GM12878 (cell line): Measurements from ENCODE around the gene PKD1. TPM values are rescaled to one million over a fixed set of nuclear protein-coding genes. Genes with fewer than 3 reads are reported as not detected.

Experiments
- BCLAF1 ChIP-seq: fragments of 450-650 bp; IDR thresholded peaks from 2 replicates; pipeline ENCODE4 v1.6.1; 2017; ENCODE audit warnings: antibody characterized with exemption, mild to moderate bottlenecking, moderate library complexity
- E2F8 ChIP-seq: fragments of 450-650 bp; IDR thresholded peaks from 2 replicates; pipeline ENCODE4 v1.6.1; 2018; ENCODE audit warnings: mild to moderate bottlenecking, low read depth, moderate library complexity; ENCODE audit not compliant: partially characterized antibody
- ESRRA ChIP-seq: IDR thresholded peaks from 2 replicates; pipeline ENCODE4 v1.6.1; 2012; ENCODE audit warnings: mild to moderate bottlenecking, low read length, improper control_type of control experiment
- ETV6 ChIP-seq, 2 experiments: fragments of 450-650 bp in 1 of 2; IDR thresholded peaks in 1 of 2; conservative IDR thresholded peaks in 1 of 2; 2 replicates each; pipeline ENCODE4 v1.6.1; 2014; ENCODE audit warnings: antibody characterized with exemption in 1 of 2, borderline replicate concordance in 1 of 2, low read depth in 1 of 2, mild to moderate bottlenecking in 1 of 2, moderate library complexity in 1 of 2
- HDGF ChIP-seq: fragments of 450-650 bp; IDR thresholded peaks from 2 replicates; pipeline ENCODE4 v1.6.1; 2016; ENCODE audit warnings: antibody characterized with exemption
- MLLT1 ChIP-seq: fragments of 450-650 bp; IDR thresholded peaks from 2 replicates; pipeline ENCODE4 v1.6.1; 2016; ENCODE audit warnings: mild to moderate bottlenecking
- NR2F1 ChIP-seq: fragments of 450-650 bp; conservative IDR thresholded peaks from 2 replicates; pipeline ENCODE4 v1.6.1; 2017; ENCODE audit warnings: mild to moderate bottlenecking
- POLR2A ChIP-seq: IDR thresholded peaks from 2 replicates; pipeline ENCODE4 v1.6.1; 2011; ENCODE audit warnings: low read depth, mild to moderate bottlenecking, low read length
- RB1 ChIP-seq: fragments of 450-650 bp; formaldehyde crosslinking; IDR thresholded peaks from 2 replicates; pipeline ENCODE4 v1.6.1; 2017; ENCODE audit warnings: mild to moderate bottlenecking, borderline replicate concordance
- SIX5 ChIP-seq: IDR thresholded peaks from 2 replicates; pipeline ENCODE4 v1.6.1; 2011; ENCODE audit warnings: mild to moderate bottlenecking, low read depth, low read length, moderate library complexity; ENCODE audit not compliant: severe bottlenecking
- SKIL ChIP-seq: fragments of 450-650 bp; IDR thresholded peaks from 2 replicates; pipeline ENCODE4 v1.6.1; 2017; ENCODE audit warnings: mild to moderate bottlenecking, low read depth, inconsistent platforms; ENCODE audit not compliant: poor library complexity, severe bottlenecking
- SMAD1 ChIP-seq: fragments of 450-650 bp; IDR thresholded peaks from 2 replicates; pipeline ENCODE4 v1.6.1; 2018; ENCODE audit warnings: mild to moderate bottlenecking, low read depth; ENCODE audit not compliant: partially characterized antibody
- SREBF1 ChIP-seq: IDR thresholded peaks from 2 replicates; pipeline ENCODE4 v1.6.1; 2012; ENCODE audit warnings: mild to moderate bottlenecking, low read length
- STAT3 ChIP-seq: IDR thresholded peaks from 2 replicates; pipeline ENCODE4 v1.6.1; 2011; ENCODE audit warnings: low read depth, low read length, improper control_type of control experiment
- TBL1XR1 ChIP-seq: IDR thresholded peaks from 2 replicates; pipeline ENCODE4 v1.6.1; 2012; ENCODE audit warnings: low read depth, low read length, improper control_type of control experiment
- polyA plus RNA-seq, 11 experiments: library from polyadenylated mRNA; depleted of rRNA in 4 of 11; unstranded in 6 of 11; stranded (reverse) in 5 of 11; fragments of >200 nt; fragmentation: Nextera tagmentation in 4 of 11; fragmentation: Illumina TruSeq in 1 of 11; extraction: Ambion mirVana in 4 of 11; extraction: Trizol in 1 of 11; gene quantifications; 1 replicate in 1 of 11; 2 replicates in 10 of 11; pipeline versions ENCODE4 v1.2.1 to v1.2.3, GENCODE V29; 2011 to 2016; ENCODE audit warnings: inconsistent platforms in 2 of 11, missing spikeins in 2 of 11, low read depth in 1 of 11
- total RNA-seq, 4 experiments: library from RNA; depleted of rRNA in 3 of 4; stranded (reverse); fragments of >200 nt in 3 of 4; fragmentation: Illumina TruSeq in 1 of 4; extraction: Trizol in 1 of 4; gene quantifications; 2 replicates each; pipeline versions ENCODE4 v1.2.1 to v1.2.3, GENCODE V29; 2013 to 2021
- TF ChIP-seq, protein P1 (sequence below): fragments of 450-650 bp; IDR thresholded peaks from 2 replicates; pipeline ENCODE4 v1.6.1; 2016; ENCODE audit warnings: mild to moderate bottlenecking
- TF ChIP-seq, protein P2 (sequence below): IDR thresholded peaks from 2 replicates; pipeline ENCODE4 v1.6.1; 2012; ENCODE audit warnings: low read depth, low read length, improper control_type of control experiment

Gene PKD1
- total and polyA plus RNA-seq, 10 of the 15 experiments (the other 5 are each of a cell fraction or from before 2014, with no cell fraction given) = 0.11 to 62.0 (median 6.1) TPM

DNA sequence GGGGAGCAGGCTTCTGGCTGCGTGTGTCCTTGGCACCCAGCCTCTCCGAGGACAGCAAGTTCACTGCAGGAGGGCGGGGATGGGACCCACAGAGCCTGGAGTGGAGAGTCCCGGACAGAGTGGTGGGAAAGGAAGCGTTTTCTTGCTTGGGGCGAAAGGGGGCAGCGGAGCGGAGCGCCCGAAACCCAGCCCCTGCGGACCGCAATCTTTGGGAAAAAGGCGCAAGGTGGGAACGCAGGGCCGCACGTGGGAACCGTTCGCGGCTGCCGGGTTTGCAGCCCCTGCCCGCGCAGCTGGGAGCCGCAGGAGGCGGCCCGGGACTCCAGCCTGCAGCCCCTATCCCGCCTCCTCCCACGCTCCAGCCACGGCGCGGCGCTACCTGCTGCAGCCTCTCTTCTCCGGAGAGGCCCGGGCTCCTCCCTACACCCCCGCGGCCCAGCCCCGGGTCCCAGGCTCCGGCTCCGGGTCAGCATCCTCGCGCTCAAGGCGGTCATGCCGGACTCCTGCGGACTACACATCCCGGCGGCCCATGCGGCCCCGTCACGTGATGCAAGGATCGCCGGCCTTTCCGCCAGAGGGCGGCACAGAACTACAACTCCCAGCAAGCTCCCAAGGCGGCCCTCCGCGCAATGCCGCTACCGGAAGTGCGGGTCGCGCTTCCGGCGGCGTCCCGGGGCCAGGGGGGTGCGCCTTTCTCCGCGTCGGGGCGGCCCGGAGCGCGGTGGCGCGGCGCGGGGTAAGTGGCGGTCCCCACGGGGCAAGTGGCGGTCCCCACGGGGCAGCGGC lies 88.2 kb downstream of the PKD1 start, which contains the start of the genes NTHL1 and TSC2 (continued):
- TF ChIP-seq, protein P1, sequence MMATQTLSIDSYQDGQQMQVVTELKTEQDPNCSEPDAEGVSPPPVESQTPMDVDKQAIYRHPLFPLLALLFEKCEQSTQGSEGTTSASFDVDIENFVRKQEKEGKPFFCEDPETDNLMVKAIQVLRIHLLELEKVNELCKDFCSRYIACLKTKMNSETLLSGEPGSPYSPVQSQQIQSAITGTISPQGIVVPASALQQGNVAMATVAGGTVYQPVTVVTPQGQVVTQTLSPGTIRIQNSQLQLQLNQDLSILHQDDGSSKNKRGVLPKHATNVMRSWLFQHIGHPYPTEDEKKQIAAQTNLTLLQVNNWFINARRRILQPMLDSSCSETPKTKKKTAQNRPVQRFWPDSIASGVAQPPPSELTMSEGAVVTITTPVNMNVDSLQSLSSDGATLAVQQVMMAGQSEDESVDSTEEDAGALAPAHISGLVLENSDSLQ = no peak
- TF ChIP-seq MLLT1 (no peak), RB1 (peak; percentile 67; the same call in 1 of the 2 replicates), HDGF (no peak), SMAD1 (no peak), POLR2A (peak; percentile 83), E2F8 (no peak), STAT3 (no peak), ETV6 (conservative IDR thresholded peaks at IDR 0.05 in 1 of 2, IDR thresholded peaks at IDR 0.05 in 1 of 2; ENCODE audit: borderline replicate concordance in 1 of 2, low read depth in 1 of 2) (no peak), SKIL (no peak), SREBF1 (peak; percentile 90), NR2F1 (peak; percentile 83), SIX5 (peak; percentile 99), TBL1XR1 (peak; percentile 39; the same call in 1 of the 2 replicates), ESRRA (no peak), BCLAF1 (peak; percentile 45; the same call in 1 of the 2 replicates)
- TF ChIP-seq, protein P2, sequence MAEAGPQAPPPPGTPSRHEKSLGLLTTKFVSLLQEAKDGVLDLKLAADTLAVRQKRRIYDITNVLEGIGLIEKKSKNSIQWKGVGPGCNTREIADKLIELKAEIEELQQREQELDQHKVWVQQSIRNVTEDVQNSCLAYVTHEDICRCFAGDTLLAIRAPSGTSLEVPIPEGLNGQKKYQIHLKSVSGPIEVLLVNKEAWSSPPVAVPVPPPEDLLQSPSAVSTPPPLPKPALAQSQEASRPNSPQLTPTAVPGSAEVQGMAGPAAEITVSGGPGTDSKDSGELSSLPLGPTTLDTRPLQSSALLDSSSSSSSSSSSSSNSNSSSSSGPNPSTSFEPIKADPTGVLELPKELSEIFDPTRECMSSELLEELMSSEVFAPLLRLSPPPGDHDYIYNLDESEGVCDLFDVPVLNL = no peak
